NCI-H82 (cell line): ENCODE data around the gene RBP3.

ENCODE experiments used
- DNase-seq: peaks from one replicate; lab custom pipeline; 2025; lab: John Stamatoyannopoulos, UW

RBP3 gene

DNA sequence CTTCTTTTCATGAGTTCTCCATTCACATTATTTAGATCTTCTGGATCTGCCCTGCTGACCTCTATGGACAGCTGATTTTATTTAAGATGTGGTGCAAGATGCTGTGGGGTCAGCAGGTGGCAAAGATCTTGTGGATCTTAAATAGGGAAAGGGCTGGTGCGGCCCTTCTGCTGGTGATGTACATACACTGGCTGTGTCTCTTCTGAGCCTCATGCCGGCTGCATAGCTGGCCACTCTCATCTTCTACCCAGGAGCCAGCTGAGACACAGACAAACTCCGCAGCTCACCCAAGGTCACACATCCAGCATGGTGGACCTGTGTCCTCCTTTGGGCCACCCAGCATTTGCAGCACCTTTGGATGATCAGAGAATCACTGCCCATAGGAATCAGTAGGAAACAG lies 9.7 kb downstream of the RBP3 start:
- no peak for DNase-seq

- DNase-seq = no peak
These were observed 10.3 kb downstream of the RBP3 start for GRCh38 chr10:47358457-47358856.

DNA sequence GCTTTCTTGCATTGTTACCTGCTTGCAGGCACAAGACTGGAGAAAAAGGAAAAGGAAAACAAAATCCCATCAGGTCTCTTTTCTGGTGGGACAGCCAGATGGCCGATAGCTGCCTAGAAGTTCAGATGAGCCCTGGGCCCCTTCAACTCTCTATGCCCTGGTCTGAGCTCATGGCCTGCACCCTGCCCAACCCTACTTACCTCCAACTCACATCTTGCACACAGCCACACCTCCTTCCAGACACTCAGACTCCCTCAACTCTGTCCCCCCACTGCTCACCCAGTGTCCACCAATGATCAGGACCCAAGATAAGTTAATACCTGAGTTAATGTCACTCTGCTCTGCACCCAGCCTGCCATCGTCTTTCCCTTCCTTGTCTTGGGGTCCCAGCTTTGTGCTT lies 10.9 kb downstream of the RBP3 start:
- no peak for DNase-seq

DNA sequence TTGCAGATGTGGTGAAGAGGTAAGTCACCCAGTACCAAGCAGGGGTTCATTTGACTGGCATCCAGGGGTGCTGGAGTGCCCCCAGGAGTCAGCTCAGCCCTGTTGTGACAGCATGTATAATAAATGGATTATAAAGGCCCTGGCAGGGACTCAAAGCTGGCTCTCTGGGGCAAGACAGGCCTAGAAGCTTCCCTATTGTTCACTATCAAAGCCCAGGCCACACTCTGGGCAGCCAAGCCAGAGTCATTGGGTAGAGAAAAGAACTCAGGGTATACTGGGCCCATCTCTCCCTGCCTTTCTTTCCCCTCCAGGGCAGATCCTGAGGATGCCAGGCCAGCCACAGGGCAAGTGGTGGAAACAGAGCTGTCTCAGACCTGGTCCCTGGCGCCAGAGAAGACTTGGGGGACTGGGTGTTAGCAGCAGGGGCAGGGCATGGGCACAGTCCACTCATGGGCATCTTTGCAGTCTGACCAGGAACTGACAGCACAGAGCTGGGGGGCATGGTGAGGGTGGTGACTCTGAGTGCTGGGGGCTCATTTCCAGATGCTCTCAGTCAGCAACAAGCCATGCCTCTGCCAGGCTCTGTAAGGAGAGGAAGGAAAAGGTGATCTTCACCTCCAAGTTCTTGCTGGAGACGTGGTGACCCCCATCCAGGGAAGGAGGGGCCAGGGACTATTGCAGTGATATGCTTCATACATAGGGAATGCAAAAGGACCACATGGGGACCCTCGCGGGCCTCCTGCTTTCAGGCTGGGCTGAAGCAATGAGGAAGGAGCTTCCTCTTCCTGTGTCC lies 11.7 kb downstream of the RBP3 start:
- no peak for DNase-seq

GRCh38 chr10:47360419-47361040 lies 12.4 kb downstream of the RBP3 start:
- peak; percentile 90 for DNase-seq

GRCh38 chr10:47361293-47361692 lies 13.1 kb downstream of the RBP3 start:
- peak; percentile 65 for DNase-seq

DNA sequence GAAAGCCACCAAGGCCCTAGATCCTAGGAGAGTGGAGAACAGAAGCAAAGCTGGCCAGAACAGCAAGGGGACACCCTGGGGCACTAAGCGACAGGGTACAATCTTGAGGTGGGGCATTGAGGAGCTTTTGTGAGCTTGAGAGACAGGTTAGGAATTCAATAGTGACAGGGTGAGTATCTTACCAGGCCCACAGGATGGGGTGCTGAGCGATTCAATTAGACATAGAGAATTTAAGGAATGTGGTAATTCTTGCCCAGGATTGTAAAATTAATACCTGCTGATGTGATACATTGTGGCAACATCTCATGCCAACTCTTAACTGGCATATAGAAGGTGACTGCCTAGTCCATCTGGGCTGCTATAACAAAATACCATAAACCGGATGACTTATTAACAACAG lies 14.0 kb downstream of the RBP3 start:
- no peak for DNase-seq

GRCh38 chr10:47363781-47364180 lies 15.6 kb downstream of the RBP3 start:
- DNase-seq = no peak

DNA sequence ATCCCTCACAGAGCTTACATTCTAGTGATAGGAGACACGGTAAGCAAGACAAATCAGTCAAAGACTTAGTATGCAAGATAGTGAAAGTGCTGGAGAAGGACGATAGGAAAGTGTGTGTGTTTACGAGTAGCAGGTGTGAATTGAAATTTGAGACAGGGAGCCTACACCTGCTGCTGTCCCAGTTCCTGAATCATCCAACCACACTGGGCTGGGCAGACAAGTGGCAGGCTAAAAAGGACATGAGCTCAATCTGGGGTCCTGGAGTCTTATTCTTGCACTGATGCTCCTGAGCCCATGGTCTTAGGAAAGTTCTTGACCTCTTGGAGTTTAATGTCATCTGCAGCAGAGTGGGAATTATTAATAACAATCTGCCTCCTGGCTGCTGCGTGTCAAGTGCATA lies 16.2 kb downstream of the RBP3 start:
- DNase-seq = no peak

GRCh38 chr10:47364911-47365310 lies 16.7 kb downstream of the RBP3 start:
- DNase-seq = no peak

DNA sequence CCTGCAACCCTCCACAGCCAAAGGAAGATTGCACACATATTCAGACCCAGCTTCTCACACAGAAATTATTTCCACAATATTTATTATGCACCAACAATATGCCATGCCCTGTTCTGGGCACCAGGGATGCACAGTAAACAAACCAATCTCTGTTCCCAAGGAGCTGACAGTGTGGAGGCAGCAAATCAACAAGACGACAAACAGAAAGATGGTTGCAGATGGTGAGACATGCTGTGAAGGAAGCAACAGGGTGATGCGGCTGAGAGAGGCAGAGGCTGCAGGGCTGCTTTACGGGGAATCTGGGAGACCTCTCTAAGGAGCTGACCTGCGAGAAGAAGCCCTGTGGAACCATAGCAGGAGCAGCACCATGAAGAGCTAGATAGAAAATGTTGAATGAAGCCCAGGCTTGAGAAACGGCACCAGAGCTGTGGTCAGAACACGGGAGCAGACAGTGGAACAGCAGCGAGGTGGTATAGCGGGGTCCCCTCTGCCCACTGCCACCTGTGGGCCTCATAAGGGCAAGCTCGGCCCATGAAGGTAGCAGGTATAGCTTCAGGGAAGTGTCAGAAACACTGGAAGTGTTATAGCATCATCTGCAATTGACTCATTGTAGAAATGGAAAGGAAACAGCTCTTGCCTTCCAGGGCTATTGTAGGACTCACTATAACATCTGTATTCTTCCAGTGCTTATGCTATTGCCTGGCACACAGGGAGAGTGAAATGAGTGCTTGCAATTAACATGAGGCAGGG lies 17.4 kb downstream of the RBP3 start:
- DNase-seq = no peak

GRCh38 chr10:47366181-47366631 lies 18.0 kb downstream of the RBP3 start:
- no peak for DNase-seq

- peak; percentile 30 for DNase-seq
These were observed 18.7 kb downstream of the RBP3 start for GRCh38 chr10:47366731-47367460.

GRCh38 chr10:47367646-47368045 lies 19.5 kb downstream of the RBP3 start:
- DNase-seq = no peak

- no peak for DNase-seq
These were observed 20.4 kb downstream of the RBP3 start for GRCh38 chr10:47368431-47369180.

GRCh38 chr10:47369251-47369894 lies 21.2 kb downstream of the RBP3 start:
- no peak for DNase-seq

DNA sequence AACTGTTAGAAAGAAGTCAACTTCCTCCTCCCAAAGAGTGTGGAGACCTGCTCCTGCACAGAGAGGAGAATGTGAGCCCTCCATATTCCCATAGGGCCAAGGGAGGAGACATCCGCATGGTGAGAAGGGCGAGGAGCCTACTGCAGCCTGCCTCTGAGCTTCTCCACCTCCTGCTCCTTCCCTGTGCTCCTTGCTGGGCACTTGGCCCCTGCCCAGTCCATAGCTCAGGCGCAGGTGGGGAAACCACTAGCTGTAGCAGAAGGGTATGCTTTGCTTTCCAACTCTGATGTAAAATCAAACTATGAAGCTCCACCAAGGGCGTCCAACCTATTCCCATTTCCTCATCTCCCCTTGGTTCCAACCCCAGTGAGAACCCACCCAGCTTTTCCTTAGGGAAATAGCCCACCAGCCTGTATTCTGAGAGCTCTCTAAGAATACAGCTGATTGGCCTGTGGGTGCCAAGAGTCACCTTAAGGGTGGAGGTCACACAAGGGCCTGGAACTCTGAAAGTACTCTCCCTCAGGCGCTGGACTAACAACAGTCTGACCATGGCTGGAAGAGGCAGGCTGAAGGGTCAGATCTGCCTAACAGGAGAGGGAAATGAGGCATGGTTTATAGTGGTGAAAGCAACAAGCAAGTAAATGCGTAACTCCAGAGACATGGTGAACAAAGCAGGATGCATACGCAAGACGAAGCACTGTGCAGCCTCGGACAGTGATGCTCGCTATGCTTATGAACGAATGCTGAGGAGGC lies 22.0 kb downstream of the RBP3 start:
- no peak for DNase-seq

DNA sequence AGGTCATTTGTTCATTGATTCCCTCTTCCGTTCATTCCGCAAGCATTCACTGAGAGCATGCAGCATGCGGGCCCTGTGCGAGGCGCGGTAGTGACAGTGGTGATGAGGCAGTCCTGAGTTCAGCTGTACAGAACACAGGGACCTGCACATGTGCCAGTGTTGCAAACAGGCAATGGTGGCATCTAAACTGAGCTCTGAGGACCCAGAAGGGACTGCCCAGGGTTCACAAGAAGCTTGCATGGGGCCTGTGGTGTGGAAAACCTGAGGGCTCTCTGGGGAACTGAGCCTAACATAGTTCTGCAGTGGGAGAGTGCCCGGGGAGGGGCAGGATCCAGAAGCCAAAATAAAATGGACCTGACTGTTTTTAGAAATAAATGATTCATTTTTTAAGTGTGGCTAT lies 22.7 kb downstream of the RBP3 start:
- DNase-seq = no peak

DNA sequence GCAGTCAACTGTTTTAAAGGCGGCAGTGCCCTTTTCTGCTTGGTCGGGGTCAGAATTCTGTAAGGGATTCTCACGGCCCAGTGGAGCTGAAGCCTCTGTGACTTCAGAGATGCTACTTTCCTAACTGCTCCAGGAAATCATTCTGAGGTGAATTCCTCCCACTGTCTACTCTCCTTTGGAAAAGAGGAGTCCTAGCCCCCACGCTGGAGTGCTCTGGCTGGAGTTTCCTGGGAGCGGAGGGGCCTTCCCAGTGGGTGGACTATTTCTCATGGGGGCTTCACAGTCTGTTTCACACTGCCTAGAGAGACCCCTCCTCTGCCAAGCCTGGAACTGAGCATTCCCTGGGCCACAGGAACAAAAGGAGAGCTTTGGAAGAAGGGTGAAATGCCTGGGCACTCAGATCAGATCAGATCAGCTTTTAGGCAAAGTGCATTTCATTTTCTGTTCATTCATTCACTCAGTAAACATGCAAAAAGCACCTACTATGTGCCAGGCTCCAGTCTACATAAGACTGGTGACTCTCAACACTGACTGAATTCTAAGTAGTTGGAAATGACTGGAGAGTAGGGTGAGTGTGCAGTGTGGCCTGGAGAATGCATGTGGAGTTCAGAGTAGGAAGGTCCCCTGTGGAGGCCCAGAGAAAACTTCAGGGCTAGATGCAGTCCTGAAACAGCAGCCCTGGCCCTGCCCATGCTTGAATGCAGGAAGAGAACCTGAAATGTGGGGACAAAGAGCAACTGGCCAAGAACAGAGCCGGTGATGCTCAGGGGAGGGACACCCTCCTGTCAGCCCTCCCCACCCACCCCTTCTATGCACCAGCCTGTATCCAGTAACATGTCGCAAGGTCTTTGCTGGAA lies 23.7 kb downstream of the RBP3 start:
- DNase-seq = no peak
